Skin of body (tissue), 2 donors: ENCODE data around the gene SLF2. TPM values are rescaled to one million over a fixed set of nuclear protein-coding genes. Genes with fewer than 3 reads are reported as not detected.
"Not testable (repeated sequence)": the region's sequence is repeated elsewhere in the genome, so short reads cannot be mapped to it uniquely, and the experiment has no call there.

Source experiments
- DNase-seq: peaks from one replicate; lab custom pipeline; 2025; lab: John Stamatoyannopoulos, UW
- total RNA-seq: library from RNA; depleted of rRNA; stranded (reverse); fragments of >200 nt; gene quantifications from one replicate; pipeline ENCODE4 v1.2.3, GENCODE V29; 2014

The SLF2 gene
- total RNA-seq, 1 donor from 2014 or later, result 37.9 TPM

- no peak for DNase-seq
These were observed 49.8 kb downstream of the SLF2 start for GRCh38 chr10:100962351-100963080.

- DNase-seq, result no peak
These were observed 51.1 kb downstream of the SLF2 start for GRCh38 chr10:100963826-100964225.

- no peak for DNase-seq
These were observed 53.1 kb downstream of the SLF2 start for GRCh38 chr10:100965820-100966219.

- no peak for DNase-seq
These were observed 54.1 kb downstream of the SLF2 start for GRCh38 chr10:100966887-100967286.

- DNase-seq, result no peak
These were observed 54.6 kb downstream of the SLF2 start for GRCh38 chr10:100967332-100967731.

- DNase-seq, result no peak
These were observed 55.4 kb downstream of the SLF2 start for GRCh38 chr10:100968062-100968736.

- no peak for DNase-seq
These were observed 56.1 kb downstream of the SLF2 start for GRCh38 chr10:100968863-100969186.

- DNase-seq, result no peak
These were observed 56.7 kb downstream of the SLF2 start, which contains the start of gene SEMA4G for GRCh38 chr10:100969187-100970075. Gene SEMA4G (plus strand): TSS chr10:100969504. CDS start chr10:100972913, 3,409 bp downstream.

- no peak for DNase-seq
These were observed 57.5 kb downstream of the SLF2 start for GRCh38 chr10:100970076-100970913.

GRCh38 chr10:100970914-100971811 lies 58.4 kb downstream of the SLF2 start:
- no peak for DNase-seq

- DNase-seq, result no peak
These were observed 59.5 kb downstream of the SLF2 start for GRCh38 chr10:100972115-100972903.

GRCh38 chr10:100972904-100973535 lies 60.3 kb downstream of the SLF2 start:
- no peak for DNase-seq

GRCh38 chr10:100975397-100975796 lies 62.6 kb downstream of the SLF2 start:
- DNase-seq, result not testable (repeated sequence)

GRCh38 chr10:100976906-100977305 lies 64.1 kb downstream of the SLF2 start:
- no peak for DNase-seq

- no peak for DNase-seq
These were observed 64.7 kb downstream of the SLF2 start for GRCh38 chr10:100977436-100977835.

GRCh38 chr10:100978121-100978900 lies 65.5 kb downstream of the SLF2 start:
- no peak for DNase-seq

- no peak for DNase-seq
These were observed 66.1 kb downstream of the SLF2 start for GRCh38 chr10:100978901-100979195.

- DNase-seq, result no peak
These were observed 67.1 kb downstream of the SLF2 start for GRCh38 chr10:100979791-100980272.
